Measurements from ENCODE around the gene MYORG.
"Not testable (repeated sequence)": the region's sequence is repeated elsewhere in the genome, so short reads cannot be mapped to it uniquely, and the experiment has no call there.

MYORG gene

GRCh38 chr9:34368796-34369195 lies 7.9 kb downstream of the MYORG start:
- DNase-seq (ENCODE audit: low read depth in 2 of 2), result not testable (repeated sequence)

- not testable (repeated sequence) for DNase-seq (ENCODE audit: low read depth in 2 of 2)
Measured at GRCh38 chr9:34367751-34368410, 8.8 kb downstream of the MYORG start.

GRCh38 chr9:34366365-34366764 lies 10.3 kb downstream of the MYORG start:
- no peak for DNase-seq (ENCODE audit: low read depth in 2 of 2)

GRCh38 chr9:34365282-34365681 lies 11.4 kb downstream of the MYORG start:
- DNase-seq (ENCODE audit: low read depth in 2 of 2), result no peak

GRCh38 chr9:34363619-34364351 lies 12.9 kb downstream of the MYORG start:
- no peak for DNase-seq (ENCODE audit: low read depth in 2 of 2)

- DNase-seq (ENCODE audit: low read depth in 2 of 2), result no peak
Measured at GRCh38 chr9:34362614-34363214, 14.0 kb downstream of the MYORG start.

GRCh38 chr9:34352957-34353356 lies 23.7 kb downstream of the MYORG start:
- not testable (repeated sequence) for DNase-seq (ENCODE audit: low read depth in 2 of 2)

- not testable (repeated sequence) for DNase-seq (ENCODE audit: low read depth in 2 of 2)
Measured at GRCh38 chr9:34352122-34352652, 24.5 kb downstream of the MYORG start.

GRCh38 chr9:34349324-34349723 lies 27.4 kb downstream of the MYORG start:
- DNase-seq (ENCODE audit: low read depth in 2 of 2), result no peak

GRCh38 chr9:34347800-34348158 lies 28.9 kb downstream of the MYORG start:
- DNase-seq (ENCODE audit: low read depth in 2 of 2), result no peak

- DNase-seq (ENCODE audit: low read depth in 2 of 2), result no peak
Measured at GRCh38 chr9:34346873-34347799, 29.6 kb downstream of the MYORG start.

- no peak for DNase-seq (ENCODE audit: low read depth in 2 of 2)
Measured at GRCh38 chr9:34343605-34344004, 33.1 kb downstream of the MYORG start.

- no peak for DNase-seq (ENCODE audit: low read depth in 2 of 2)
Measured at GRCh38 chr9:34343090-34343489, 33.6 kb downstream of the MYORG start.

- DNase-seq (ENCODE audit: low read depth in 2 of 2), result no peak
Measured at GRCh38 chr9:34341659-34342295, 34.9 kb downstream of the MYORG start.

- DNase-seq (ENCODE audit: low read depth in 2 of 2), result no peak
Measured at GRCh38 chr9:34338665-34339385, 37.9 kb downstream of the MYORG start.

GRCh38 chr9:34338079-34338478 lies 38.6 kb downstream of the MYORG start:
- DNase-seq (ENCODE audit: low read depth in 2 of 2), result not testable (repeated sequence)

GRCh38 chr9:34337403-34337802 lies 39.3 kb downstream of the MYORG start:
- no peak for DNase-seq (ENCODE audit: low read depth in 2 of 2)

- no peak for DNase-seq (ENCODE audit: low read depth in 2 of 2)
Measured at GRCh38 chr9:34335376-34335775, 41.3 kb downstream of the MYORG start.

- DNase-seq (ENCODE audit: low read depth in 2 of 2), result no peak
Measured at GRCh38 chr9:34334916-34335315, 41.8 kb downstream of the MYORG start.

- no peak for DNase-seq (ENCODE audit: low read depth in 2 of 2)
Measured at GRCh38 chr9:34334337-34334824, 42.3 kb downstream of the MYORG start.
